Effector CD4-positive, alpha-beta T cell (primary cell): ENCODE measurements around the gene NXPH2.
"Not testable (repeated sequence)": the region's sequence is repeated elsewhere in the genome, so short reads cannot be mapped to it uniquely, and the experiment has no call there.

Experiments
- DNase-seq: peaks from one replicate; pipeline ENCODE4 v3.0.0-alpha.2; 2020

Gene NXPH2

DNA sequence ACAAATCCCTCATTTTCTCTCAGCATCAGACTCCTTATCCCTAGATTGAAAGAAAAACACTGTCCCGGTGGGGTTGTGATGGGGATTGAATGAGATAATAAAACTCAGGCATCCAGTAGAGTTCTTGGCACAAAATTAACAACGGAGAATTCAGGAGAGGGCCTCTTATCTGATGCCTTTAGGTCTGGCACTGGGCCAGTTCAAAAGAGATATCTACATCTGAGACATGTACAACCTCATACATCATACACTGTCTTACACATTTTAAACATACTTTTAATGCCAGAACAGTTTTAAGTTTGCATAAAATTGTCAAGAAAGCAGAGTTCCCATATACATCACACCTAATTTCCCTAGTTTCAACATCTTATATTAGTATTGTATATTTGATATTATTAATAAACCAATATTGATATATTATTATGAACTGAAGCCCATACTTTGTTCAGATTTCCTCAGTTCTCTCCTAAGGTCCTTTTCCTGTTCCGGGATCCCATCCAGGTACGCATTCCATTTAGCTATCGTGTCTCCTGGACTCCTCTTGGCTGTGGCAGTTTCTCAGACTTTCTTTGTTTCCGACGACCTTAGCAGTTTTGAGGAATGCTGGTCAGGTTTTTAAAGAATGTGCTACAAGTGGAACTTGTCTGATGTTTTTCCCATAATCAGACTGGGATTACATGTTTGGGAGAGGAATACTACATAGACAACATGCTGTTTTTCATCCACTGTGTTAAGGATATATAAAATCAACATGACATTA lies 27.8 kb downstream of the NXPH2 start:
- no peak for DNase-seq

GRCh38 chr2:138744713-138745112 lies 35.5 kb downstream of the NXPH2 start:
- DNase-seq = no peak

GRCh38 chr2:138742441-138743057 lies 37.6 kb downstream of the NXPH2 start:
- no peak for DNase-seq

DNA sequence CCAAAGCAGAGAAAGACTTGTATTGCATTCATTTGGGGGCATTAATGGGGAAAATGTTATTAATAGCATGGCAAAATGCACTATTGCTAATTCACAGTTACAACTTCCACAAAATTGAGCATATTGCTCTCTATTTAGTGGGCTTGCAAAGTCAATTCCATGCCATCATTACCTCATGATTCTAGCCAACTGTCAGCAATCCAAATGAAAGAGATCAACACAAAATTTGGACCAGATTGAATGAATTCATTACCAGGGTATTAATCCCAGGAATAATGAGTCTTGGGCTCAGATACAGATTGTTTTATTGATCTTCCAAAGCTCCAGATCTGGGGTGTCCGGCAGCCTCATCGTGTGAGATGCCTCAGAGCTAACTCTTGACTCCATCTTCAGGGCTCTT lies 38.3 kb downstream of the NXPH2 start:
- DNase-seq = no peak

DNA sequence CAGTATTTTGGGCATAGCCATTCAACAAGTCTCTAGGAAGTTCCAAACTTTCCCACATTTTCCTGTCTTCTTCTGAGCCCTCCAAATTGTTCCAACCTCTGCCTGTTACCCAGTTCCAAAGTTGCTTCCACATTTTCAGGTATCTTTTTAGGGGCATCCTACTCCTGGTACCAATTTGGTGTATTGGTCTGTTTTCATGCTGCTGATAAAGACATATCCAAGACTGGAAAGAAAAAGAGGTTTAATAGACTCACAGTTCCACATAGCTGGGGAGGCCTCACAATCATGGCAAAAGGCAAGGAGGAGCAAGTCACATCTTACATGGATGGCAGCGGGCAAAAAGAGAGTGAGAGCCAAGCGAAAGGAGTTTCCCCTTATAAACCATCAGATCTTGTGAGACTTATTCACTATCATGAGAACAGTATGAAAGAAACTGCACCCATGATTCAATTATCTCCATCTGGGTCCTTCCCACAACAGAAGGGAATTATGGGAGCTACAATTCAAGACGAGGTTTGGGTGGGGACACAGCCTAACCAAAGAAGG lies 43.1 kb downstream of the NXPH2 start:
- DNase-seq = not testable (repeated sequence)

DNA sequence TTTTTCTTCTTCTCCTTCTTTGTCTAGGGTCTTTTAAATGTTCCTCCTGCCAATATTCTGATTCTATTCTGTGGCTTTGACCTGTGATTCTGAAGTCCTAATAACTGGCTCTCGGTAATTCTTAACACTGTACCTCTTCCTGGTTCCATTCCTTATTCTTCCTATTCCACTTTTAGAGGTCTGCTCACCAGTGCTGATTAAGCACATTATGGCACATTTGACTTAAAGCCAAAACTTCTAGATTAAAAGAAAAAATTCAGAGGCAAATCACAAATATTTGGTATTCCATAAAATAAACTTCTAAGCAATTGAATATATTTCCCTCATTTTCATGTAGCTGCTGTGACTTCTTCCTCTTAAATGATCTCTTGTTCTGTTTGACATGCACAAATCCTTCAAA lies 47.5 kb downstream of the NXPH2 start:
- no peak for DNase-seq

DNA sequence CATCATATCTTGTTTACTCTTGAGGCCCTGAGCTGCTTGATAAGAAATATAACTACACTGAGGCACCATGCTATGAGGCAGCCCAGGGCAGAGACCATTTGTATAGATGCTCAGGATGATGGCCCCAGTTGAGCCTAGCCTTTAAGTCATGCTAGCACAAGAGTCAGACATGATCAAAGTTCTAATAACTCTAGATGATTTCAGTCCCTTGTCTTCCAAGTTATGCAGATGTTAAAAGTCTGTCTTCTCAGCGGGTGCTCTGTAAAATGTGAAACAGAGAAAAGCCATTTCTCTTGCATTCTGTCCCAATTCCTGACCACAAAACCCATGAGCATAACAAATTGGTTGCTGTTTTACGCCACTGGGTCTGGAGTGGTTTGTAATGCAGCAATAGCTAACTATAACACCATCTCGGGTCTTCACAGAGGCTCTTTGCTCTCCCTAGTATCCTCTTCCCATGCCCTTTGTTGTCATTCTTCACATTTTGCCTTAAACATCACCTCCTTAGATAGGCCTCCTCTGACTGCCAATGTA lies 49.6 kb downstream of the NXPH2 start:
- no peak for DNase-seq

DNA sequence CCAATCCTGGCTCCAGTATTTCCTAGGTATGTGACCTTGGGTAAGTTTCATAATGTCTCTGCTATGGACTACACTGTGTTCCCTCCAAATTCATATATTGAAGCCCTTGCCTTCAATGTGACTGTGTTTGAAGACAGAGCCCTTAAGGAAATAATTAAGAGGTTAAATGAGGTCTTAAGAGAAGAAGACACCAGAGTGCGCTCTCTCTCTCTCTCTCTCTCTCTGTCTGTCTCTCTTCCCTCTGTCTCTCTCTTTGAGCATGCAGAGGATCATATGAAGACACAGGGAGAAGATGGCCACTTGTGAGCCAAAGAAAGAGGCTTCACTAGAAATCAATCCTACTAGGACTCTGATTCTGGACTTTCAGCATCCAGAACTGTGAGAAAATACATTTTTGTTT lies 52.2 kb downstream of the NXPH2 start:
- no peak for DNase-seq

DNA sequence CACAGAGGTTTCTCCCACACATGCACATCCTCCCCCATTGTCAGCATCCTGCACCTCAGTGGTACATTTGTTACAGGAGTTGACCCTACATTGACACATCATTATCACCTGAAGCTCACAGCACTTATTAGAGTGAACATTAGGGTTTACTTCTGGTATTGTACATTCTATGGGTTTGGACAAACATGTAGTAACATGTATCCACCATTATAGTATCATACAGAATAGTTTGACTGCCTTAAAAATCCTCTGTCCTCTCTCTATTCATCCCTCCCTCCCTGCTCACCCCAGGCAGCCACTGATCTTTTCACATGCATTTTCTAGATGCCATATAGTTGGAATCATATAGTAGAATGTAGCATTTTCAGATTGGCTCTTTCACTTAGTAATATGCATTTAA lies 53.5 kb downstream of the NXPH2 start:
- no peak for DNase-seq

DNA sequence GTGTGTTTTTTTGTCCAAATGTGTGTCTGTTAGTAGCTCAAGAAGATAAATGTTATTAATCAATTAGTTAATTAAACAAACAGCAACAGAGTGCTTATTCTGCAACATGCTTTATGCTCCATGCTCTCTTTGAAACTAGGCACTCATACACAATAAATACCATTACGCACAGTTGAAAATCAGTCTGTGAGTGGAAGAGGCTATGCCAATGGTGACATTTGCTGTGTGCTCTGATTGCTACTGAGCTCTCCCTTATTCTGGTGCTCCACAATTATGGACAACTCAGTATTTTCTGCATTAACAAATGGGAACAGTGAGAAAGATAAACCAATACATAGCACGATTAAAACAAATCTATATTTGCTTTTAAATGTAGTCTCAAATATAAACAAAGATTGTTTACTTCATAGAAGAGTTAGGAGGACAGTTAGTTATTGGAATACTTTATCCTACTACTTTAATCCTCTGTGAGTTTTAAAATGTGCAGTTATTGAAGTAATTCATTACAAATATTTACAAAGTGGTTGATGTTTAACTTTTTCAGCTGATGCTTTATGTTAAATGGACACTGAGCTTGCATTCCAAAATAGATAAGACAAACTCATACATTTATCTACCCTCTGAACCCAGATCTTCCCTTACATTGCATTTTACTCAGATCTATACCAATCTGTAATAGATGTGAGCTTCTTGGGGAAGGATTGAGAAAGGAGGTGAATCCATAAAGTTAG lies 55.3 kb downstream of the NXPH2 start:
- DNase-seq = no peak

DNA sequence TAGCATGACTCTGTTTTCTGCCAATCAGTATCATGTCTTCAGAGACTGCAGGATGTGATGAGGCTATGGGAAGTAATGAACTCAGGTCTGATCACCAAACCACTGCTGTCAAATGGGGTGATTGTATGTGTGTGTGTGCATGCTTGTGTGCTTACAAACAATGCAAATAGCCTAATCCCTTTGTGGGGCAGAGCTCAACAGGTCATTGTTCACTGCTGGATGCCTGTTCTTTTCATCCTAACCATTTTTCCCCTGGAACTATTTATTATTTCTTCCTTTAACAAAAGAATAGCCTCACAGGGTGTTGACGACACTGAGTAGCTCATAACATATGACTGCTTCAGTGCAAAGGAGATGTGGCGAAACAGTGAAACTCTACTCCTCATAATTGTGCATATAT lies 55.9 kb downstream of the NXPH2 start:
- DNase-seq = no peak

- DNase-seq = no peak
Measured at GRCh38 chr2:138723196-138723987, 56.8 kb downstream of the NXPH2 start.

GRCh38 chr2:138722316-138722715 lies 57.9 kb downstream of the NXPH2 start:
- DNase-seq = no peak

DNA sequence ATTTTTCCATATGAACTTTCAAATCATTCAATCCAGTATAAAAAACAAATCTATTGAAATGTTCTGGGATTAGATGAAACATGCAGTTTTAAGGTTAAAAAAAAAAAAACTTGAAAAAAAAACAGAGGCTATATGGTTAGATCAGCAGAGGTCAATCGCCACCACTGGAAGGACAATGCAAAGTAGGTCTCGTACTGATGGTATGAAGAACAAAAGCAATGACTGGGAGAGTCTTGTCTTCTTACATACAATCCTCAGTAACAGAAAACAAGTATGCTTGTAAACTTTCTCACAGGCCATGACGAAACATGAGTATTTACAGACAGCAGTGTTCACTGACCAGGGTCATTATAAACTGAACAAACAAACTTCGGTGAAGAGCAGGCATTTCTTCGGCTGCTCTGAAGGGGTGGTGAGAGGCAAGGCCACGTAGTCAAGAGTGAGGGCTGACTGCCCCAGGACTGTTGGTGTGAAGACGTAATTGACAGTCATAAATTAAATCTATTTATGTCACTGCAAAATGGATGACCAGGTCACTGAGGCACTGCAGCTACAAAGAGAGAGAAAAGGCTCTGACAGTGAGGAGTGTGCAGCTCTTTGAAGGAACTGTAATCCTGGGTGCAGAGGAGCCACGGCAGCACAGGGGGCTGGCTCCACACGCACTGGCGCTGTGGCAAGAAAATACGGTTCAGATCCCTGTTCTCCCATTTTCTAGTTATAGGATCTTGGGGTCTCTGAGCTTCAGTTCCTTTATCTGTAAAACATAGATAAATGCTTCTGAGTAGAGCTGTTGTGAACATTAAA lies 60.0 kb downstream of the NXPH2 start:
- no peak for DNase-seq

DNA sequence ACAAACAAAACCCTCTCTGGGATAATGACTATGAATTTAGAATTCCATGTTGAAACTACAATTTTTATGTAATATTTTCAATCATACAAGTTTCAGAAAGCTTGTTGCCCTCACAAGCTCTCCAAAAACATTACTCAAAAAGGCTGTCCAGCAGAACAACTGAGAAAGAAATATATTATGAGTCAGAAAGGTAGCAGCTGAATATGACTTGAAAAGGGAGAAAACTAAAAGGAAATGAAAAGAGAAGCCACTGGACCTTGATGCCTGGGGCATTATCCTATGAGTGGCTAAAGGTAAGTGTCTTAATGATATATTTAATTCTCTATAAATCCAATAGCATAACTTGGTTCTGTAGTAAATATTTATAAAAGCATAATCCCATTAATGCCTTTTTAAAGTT lies 61.8 kb downstream of the NXPH2 start:
- DNase-seq = no peak

DNA sequence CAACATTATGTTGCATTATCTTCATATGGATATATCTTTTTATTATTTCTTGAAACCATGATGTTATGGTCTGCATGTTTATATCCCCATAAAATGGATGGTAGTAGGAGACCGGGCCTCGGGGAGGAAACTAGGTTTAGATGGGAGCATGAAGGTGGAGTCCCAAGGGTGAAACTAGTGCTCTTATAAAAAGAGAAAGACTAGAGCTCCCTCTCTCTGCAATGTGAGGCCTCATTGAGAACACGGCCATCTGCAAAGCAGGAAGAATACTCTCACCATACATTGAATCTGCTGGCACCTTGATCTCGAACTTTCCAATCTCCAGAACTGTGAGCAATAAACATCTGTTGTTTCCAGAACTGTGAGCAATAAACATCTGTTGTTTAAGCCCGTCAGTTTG lies 64.0 kb downstream of the NXPH2 start:
- no peak for DNase-seq

- DNase-seq = no peak
Measured at GRCh38 chr2:138713504-138713903, 66.7 kb downstream of the NXPH2 start.

- no peak for DNase-seq
Measured at GRCh38 chr2:138713069-138713496, 67.1 kb downstream of the NXPH2 start.

- no peak for DNase-seq
Measured at GRCh38 chr2:138712212-138712979, 67.8 kb downstream of the NXPH2 start.

GRCh38 chr2:138711812-138712211 lies 68.4 kb downstream of the NXPH2 start:
- no peak for DNase-seq

DNA sequence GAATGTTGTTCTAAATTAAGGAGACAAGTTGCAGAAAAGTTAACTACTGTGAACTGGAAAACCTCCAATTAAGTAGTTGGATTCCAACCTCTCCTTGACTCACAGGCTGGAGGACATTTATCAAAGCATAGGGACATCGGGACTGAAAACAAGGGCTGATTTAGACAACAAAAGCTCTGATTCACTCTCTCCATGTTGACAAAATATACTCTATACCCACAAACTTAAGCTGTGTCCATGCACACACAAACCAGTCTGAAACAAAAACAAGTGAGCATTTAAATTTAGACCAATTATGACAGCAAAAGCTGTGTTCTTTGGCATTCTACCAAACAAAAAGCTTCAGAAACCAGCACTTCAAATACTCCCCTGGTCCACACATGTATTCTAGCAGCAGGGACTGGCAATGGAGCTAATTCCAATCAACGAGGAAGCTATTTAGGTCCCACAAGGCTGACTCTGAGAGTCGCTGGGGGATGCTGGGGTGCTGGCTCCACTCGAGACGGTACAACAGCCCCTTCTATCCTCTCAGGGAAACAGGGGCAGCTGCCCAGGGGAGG lies 71.4 kb downstream of the NXPH2 start:
- no peak for DNase-seq
